Astrocyte of the spinal cord (primary cell): Measurements from ENCODE around the gene SV2C.
"Not testable (repeated sequence)": the region's sequence is repeated elsewhere in the genome, so short reads cannot be mapped to it uniquely, and the experiment has no call there.

ENCODE experiments used
- DNase-seq: peaks from one replicate; pipeline ENCODE4 v3.0.0; 2011; ENCODE audit warnings: low read depth, low spot score
- H3K4me3 ChIP-seq: 2 replicates; pipeline ENCODE4 v1.5.1; 2011; ENCODE audit warnings: low read depth, mild to moderate bottlenecking, low read length, moderate library complexity
- in situ Hi-C: cut with HindIII; loops from 2 replicates; pipeline ENCODE4 v1.10.0; 2017; ENCODE audit warnings: low sequenced_read_pairs
- TF ChIP-seq, protein P1 (sequence below): IDR thresholded peaks from 2 replicates; pipeline ENCODE4 v1.5.1; 2012; ENCODE audit warnings: low read depth, mild to moderate bottlenecking, low read length, inconsistent platforms

SV2C gene

GRCh38 chr5:76298852-76299251 lies 215.7 kb downstream of the SV2C start:
- H3K4me3 ChIP-seq, result no peak overlapping the region
- in situ Hi-C loops, result no loop called here
- DNase-seq, result no peak
- TF ChIP-seq, protein P1, sequence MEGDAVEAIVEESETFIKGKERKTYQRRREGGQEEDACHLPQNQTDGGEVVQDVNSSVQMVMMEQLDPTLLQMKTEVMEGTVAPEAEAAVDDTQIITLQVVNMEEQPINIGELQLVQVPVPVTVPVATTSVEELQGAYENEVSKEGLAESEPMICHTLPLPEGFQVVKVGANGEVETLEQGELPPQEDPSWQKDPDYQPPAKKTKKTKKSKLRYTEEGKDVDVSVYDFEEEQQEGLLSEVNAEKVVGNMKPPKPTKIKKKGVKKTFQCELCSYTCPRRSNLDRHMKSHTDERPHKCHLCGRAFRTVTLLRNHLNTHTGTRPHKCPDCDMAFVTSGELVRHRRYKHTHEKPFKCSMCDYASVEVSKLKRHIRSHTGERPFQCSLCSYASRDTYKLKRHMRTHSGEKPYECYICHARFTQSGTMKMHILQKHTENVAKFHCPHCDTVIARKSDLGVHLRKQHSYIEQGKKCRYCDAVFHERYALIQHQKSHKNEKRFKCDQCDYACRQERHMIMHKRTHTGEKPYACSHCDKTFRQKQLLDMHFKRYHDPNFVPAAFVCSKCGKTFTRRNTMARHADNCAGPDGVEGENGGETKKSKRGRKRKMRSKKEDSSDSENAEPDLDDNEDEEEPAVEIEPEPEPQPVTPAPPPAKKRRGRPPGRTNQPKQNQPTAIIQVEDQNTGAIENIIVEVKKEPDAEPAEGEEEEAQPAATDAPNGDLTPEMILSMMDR, result no peak

GRCh38 chr5:76299592-76299991 lies 216.4 kb downstream of the SV2C start:
- H3K4me3 ChIP-seq, result no peak overlapping the region
- in situ Hi-C loops, result no loop called here
- DNase-seq, result no peak
- TF ChIP-seq, protein P1, result no peak

- H3K4me3 ChIP-seq, in situ Hi-C loops, DNase-seq: not testable (repeated sequence)
These were observed 218.7 kb downstream of the SV2C start for GRCh38 chr5:76301932-76302331.

DNA sequence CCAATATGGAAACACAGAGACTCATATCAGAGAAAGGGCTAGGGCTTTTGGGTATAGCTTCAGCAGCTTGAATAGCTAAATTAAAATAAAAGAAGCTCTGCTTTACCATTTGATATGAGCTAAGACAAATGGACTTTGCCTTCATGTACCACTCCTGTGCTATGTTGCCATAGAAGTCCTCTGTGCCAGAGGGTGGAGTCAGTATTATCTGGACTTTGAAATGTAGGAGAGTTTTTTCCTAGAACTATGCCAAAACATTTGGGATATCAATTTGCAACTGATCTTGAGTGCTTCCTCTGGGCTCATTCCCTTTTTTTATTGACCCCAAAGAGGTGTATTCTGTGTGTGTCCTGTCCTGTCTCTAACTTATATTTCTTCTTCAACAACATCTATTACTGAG lies 219.5 kb downstream of the SV2C start:
- H3K4me3 ChIP-seq, DNase-seq, in situ Hi-C loops: not testable (repeated sequence)

GRCh38 chr5:76303921-76304320 lies 220.7 kb downstream of the SV2C start:
- DNase-seq, result no peak
- in situ Hi-C loops, result no loop called here
- H3K4me3 ChIP-seq, result no peak overlapping the region
- TF ChIP-seq, protein P1, result no peak

GRCh38 chr5:76305269-76305668 lies 222.1 kb downstream of the SV2C start:
- in situ Hi-C loops, result no loop called here
- no peak overlapping the region for H3K4me3 ChIP-seq
- no peak for DNase-seq
- TF ChIP-seq, protein P1, result no peak

GRCh38 chr5:76305775-76306174 lies 222.6 kb downstream of the SV2C start:
- TF ChIP-seq, protein P1, result no peak
- DNase-seq, result no peak
- H3K4me3 ChIP-seq, result no peak overlapping the region
- in situ Hi-C loops, result no loop called here

GRCh38 chr5:76310208-76310607 lies 227.0 kb downstream of the SV2C start:
- in situ Hi-C loops, result no loop called here
- no peak for DNase-seq
- H3K4me3 ChIP-seq, result no peak overlapping the region
- TF ChIP-seq, protein P1, result no peak
